ENCODE results near the gene KRT14.
"Not testable (repeated sequence)": the region's sequence is repeated elsewhere in the genome, so short reads cannot be mapped to it uniquely, and the experiment has no call there.

GRCh38 chr17:41619927-41620582 is 33.4 kb upstream of the KRT14 start:
- not testable (repeated sequence) for TF ChIP-seq CTCF (IDR thresholded peaks at IDR 0.05; ENCODE audit: borderline replicate concordance, extremely low read depth, low read length, poor library complexity, severe bottlenecking); EZH2 (IDR thresholded peaks at IDR 0.05; ENCODE audit: borderline replicate concordance, low read depth, low read length, severe bottlenecking)
